GM19351 (cell line): ENCODE results near the gene CFTR.
"Not testable (repeated sequence)": the region's sequence is repeated elsewhere in the genome, so short reads cannot be mapped to it uniquely, and the experiment has no call there.

Experiments used
- ATAC-seq: cut with Tn5 transposase; IDR thresholded peaks from one replicate; pipeline ENCODE4 v1.9.1; 2021; ENCODE audit warnings: mild to moderate bottlenecking, moderate library complexity; ENCODE audit not compliant: unreplicated experiment

The CFTR gene

GRCh38 chr7:117682681-117683385 is 203.0 kb downstream of the CFTR start:
- no peak for ATAC-seq

- ATAC-seq: no peak
Observed at GRCh38 chr7:117683430-117684175, 203.8 kb downstream of the CFTR start.

DNA sequence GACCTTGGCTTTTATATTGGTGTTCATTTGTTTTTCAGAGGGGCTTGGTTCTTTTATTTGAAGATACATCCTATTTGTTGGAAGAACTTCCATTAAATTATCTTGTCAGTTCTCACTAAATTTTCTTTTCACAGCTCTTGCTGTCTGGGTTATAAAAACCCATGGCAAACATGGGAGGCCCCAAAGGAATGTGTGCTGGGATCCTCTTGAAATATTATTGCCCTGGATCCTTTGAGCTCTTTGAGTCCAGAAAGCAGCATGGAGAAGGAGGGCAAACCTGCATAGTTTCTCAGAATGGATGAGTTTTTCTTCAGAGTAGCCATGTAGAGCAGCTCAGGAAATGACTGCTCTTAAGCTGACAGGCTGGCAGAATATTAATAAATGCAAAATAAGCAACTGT is 206.0 kb downstream of the CFTR start:
- no peak for ATAC-seq

DNA sequence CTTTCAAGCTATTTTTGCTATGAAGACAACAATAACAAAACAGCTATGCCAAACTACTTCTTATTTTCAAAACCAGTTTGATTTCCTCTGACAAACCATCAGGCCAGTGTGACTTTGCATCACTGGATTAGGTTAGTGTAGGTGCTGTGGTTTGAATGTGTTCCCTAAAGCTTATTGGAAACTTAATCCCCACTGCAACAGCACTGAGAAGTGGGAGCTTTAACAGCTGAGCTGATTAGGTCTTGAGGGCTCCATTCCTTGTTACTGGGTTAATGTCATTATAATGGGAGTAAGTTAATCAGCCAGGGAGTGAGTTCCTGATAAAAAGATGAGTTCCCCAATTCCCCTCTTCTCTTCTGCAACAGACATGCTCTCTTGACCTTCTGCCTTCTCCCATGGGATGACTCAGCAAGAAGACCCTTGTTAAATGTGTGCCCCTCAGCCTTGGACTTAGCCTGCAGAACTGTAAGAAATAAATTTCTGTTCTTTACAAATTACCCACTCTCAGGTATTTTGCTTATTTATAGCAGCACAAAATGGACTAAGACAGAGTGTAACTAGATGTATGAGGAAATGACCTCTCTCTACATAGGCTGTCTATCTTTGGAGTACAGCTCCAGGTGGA is 206.6 kb downstream of the CFTR start:
- no peak for ATAC-seq

- no peak for ATAC-seq
Observed at GRCh38 chr7:117688126-117688525, 208.3 kb downstream of the CFTR start.

GRCh38 chr7:117689406-117689805 is 209.6 kb downstream of the CFTR start:
- no peak for ATAC-seq

DNA sequence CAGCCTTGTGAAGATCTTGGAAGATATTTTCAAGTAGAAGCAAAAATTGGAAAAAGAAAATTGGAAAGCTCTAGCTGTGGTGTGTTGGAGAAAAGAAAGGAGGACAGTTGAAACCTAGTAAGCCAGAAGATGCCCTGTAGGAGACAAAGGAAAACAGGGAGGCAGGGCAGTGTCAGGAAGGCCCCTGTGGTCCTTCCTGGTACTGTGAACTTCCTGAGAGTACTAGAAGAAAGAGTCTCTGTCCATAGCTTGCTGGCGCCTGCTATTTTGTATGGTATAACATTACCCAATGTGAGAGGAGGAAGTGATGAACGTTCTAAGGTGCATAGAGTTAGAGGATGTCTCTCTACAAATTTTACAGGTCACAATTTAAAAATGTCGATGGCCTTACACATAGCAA is 210.3 kb downstream of the CFTR start:
- no peak for ATAC-seq

- no peak for ATAC-seq
Observed at GRCh38 chr7:117692338-117692737, 212.5 kb downstream of the CFTR start.

GRCh38 chr7:117698018-117698417 is 218.2 kb downstream of the CFTR start:
- ATAC-seq: no peak

- no peak for ATAC-seq
Observed at GRCh38 chr7:117704063-117704462, 224.2 kb downstream of the CFTR start.

DNA sequence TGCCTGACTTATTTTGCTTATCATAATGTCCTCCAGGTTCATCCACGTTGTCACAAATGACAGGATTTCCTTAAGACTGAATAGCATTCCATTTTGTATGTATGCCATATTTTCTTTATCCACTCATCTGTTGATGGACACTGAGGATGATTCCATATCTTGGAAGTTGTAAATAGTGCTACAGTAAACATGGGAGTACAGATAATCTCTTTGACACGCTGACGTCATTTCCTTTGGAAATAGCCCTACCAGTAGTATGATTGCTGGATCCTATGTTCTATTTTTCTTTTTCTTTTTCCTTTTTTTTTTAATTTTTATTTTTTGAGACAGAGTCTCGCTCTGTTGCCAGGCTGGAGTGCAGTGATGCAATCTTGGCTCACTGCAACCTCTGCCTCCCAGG is 225.8 kb downstream of the CFTR start:
- ATAC-seq: no peak

DNA sequence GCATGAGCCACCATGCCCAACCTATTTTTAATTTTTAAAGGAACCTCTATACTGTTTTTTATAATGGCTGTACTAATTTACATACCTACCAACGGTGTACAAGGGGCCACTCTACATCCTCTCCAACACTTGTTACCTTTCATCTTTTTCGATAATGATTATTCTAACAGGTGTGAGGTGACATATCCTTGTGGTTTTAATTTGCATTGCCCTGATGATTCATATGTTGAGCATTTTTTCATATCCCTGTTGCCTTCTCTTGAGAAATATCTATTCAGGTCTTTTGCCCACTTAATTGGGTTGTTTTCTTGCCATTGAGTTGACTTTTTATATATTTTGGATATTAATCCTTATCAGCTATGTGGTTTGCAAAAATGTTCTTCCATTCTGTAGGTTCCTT is 226.4 kb downstream of the CFTR start:
- peak; percentile 69 for ATAC-seq

DNA sequence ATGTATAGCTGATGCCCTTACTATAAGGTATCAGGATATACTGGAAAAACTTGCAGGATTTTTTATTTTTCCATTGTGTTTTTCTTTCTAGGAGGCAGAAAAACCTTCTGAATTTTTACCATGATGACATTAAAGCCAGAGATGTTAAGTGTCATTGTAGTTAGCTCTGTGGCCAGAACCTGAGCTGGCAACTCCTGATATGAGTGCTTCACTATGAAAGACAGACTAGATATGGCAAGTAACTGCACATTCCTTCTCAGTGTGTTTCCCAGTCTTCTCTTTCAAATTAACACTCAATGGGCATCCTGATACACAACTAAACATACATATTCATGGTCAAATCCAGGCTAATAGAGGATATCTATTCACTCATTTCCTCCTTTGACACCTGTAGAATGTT is 227.3 kb downstream of the CFTR start:
- no peak for ATAC-seq

- not testable (repeated sequence) for ATAC-seq
Observed at GRCh38 chr7:117708173-117708572, 228.3 kb downstream of the CFTR start.

DNA sequence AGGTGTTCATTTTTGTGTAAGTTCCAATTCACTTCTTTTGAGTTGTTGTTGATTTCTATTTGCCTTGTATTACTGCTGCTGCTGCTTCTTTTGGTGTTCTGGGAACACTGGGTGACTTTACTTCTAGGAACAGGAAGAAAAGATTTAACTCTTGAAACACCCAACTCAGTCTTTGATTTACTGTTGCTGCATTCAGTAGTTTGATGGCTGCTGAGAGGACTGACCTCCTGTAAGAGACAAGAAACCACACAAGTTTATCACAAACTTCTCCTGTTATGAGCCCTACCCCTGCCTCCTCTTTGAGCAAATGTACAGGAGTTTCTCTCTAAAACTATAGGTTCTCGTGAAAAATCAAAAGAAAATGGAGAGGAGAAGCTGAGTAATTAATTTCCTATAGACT is 231.7 kb downstream of the CFTR start:
- no peak for ATAC-seq

DNA sequence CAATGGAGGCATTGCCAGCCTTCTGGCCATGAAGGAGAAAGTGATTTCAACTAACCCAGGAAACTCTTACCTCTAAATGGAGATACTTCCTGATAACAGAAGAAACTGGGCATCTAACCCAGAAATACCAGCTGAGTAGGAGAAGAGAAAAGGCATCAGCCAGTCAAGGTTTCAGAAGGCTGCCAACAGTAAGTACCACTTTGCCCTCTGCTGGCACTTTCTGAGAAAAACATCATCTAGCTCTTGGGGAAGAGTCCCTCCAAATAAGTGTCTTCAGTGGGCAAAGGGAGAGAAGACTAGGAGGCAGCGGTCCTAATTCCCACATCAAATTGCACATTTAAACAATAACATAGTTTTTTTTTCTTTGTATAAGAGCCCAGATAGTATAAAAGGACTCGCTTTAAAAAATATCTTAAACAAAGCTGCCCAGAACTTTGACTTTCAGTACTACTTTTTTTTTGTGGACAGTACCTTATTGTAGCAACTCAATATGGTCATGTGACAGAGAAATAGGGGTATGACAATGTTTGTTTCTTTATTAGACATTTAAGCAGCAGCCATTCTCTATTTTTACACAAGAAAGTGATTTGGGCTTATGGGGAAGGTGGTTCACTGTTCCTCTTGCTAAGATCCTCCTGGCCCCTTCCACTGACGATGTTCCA is 236.1 kb downstream of the CFTR start:
- peak; percentile 76 for ATAC-seq

DNA sequence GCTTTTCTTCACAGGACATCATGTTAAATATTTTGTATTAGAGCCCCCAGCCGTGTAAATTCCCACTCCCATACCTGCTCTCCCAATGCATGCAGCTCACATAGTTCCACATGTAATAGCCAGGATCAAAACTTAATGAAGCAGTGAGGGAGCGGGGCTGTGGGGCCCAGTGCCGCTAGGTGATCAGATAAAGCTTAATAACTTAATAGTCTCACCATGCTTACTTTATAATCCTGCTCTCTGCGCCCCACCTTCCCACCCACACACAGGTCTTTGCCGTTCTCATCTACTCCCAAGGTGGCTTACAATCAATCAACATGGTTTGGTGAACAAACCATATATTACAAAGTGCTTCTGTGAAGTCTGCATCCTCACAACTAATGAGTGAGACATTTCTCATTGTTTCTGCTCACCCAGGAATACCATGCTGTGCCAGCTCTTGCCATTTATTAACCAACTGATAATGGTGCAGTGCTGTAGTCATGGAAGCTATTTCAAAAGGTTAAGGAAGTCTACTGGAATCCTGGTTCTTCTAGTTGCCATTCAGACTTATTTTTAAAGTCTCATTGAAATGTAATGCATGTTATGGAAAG is 237.0 kb downstream of the CFTR start:
- no peak for ATAC-seq

DNA sequence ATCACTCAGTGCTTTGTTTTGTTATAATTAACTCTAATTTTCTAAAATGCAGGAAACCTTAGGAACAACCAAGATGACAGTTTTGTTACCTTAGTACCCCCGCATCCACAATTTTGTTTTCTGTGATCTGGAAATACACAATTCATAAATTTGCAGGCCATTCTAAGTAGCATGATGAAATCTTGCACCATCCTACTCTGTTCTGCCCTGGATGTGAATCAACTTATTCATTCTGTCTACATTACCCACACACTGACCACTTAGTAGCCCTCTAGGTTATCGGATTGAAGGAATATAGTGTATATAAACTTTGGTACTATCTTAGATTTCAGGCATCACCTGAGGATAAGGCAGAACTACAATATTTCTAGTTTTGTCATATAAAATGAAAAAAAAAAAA is 237.5 kb downstream of the CFTR start:
- no peak for ATAC-seq
